ENCODE measurements around the gene STX11. TPM values are rescaled to one million over a fixed set of nuclear protein-coding genes. Genes with fewer than 3 reads are reported as not detected.

STX11 gene
- total RNA-seq, 1 experiment from 2014 or later, result 0.69 TPM

DNA sequence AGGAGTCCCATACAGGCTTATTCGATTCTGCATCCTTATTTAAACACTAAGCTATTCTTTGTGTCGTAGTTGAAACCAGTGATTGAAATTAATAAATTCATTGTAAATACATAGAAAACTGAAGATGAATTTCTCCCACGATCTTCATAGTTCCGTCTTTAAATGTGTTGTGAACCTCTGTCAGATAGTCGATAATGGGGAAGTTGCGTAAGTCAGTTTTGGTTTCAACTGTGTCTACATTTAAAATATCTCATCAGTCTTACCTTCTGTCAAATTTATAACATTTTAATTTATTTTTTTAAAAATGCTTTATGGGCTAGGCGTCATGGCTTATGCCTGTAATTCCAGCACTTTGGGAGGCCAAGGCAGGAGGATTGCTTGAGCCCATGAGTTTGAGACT is 12.7 kb downstream of the STX11 start:
- H2AFZ ChIP-seq (ENCODE audit: low read depth, low read length, poor library complexity, severe bottlenecking), result no peak overlapping the region
- no peaks in the 10 kb centered on the region for H3K9me2 ChIP-seq (ENCODE audit: insufficient read depth)
- no peak for DNase-seq (ENCODE audit: low read depth, low spot score)
- ATAC-seq, result no peak
- H3K9me3 ChIP-seq (ENCODE audit: control insufficient read depth in 1 of 2, insufficient read depth in 1 of 2, low read depth in 1 of 2, low read length in 2 of 2), result no peaks in the 10 kb centered on the region
- H3K36me3 ChIP-seq (ENCODE audit: control insufficient read depth in 1 of 2, insufficient read depth in 2 of 2, low read length in 2 of 2), result no peaks in the 10 kb centered on the region
- intact Hi-C loops (cut with micrococcal nuclease), result no loop called here
- BruUV-seq (replicated peaks), result no TSS peak
- H3K79me2 ChIP-seq (ENCODE audit: insufficient read depth, low read length), result no peaks in the 10 kb centered on the region
- H3K9ac ChIP-seq (ENCODE audit: low read length), result no peak overlapping the region
- H4K20me1 ChIP-seq (ENCODE audit: insufficient read depth), result no peaks in the 10 kb centered on the region
- H3K4me3 ChIP-seq (replicated peaks in 1 of 2; ENCODE audit: low read depth in 1 of 2, low read length in 2 of 2), result no peak overlapping the region
- ChIA-PET RAD21 (ENCODE audit: low non-redundant PET in 1 of 2, low total read pairs in 2 of 2, uncharacterized antibody in 2 of 2, unreplicated experiment in 2 of 2) (no interaction called here), POLR2A (no interaction called here), CTCF (no interaction called here)
- H3K27ac ChIP-seq (ENCODE audit: low read depth, low read length), result no peak overlapping the region
- no peaks in the 10 kb centered on the region for H3K27me3 ChIP-seq (ENCODE audit: insufficient read depth, low read length)
- peaks cover 2 to 11% of the 10 kb centered on the region in 2 experiments; a peak in 2 of 4 replicates for H3K4me1 ChIP-seq (ENCODE audit: control insufficient read depth in 1 of 2, insufficient read depth in 2 of 2, low read length in 2 of 2)
- no peak overlapping the region for H3K4me2 ChIP-seq (ENCODE audit: low read length)
- TF ChIP-seq FOSL1 (IDR thresholded peaks at IDR 0.05; ENCODE audit: low read depth) (no peak), CTCF (IDR thresholded peaks at IDR 0.05 in 2 of 3, conservative IDR thresholded peaks at IDR 0.05 in 1 of 3; ENCODE audit: borderline replicate concordance in 1 of 3, insufficient read depth in 1 of 3, low read depth in 2 of 3, low read length in 2 of 3) (no peak)

GRCh38 chr6:144165784-144166183 is 15.5 kb downstream of the STX11 start:
- ATAC-seq (no peak), DNase-seq (ENCODE audit: low read depth, low spot score) (no peak)
- Histone ChIP-seq H3K36me3 (ENCODE audit: control insufficient read depth in 1 of 2, insufficient read depth in 2 of 2, low read length in 2 of 2) (no peaks in the 10 kb centered on the region), H3K79me2 (ENCODE audit: insufficient read depth, low read length) (no peaks in the 10 kb centered on the region), H3K9me3 (ENCODE audit: control insufficient read depth in 1 of 2, insufficient read depth in 1 of 2, low read depth in 1 of 2, low read length in 2 of 2) (no peaks in the 10 kb centered on the region), H4K20me1 (ENCODE audit: insufficient read depth) (no peaks in the 10 kb centered on the region), H3K9ac (ENCODE audit: low read length) (no peak overlapping the region), H3K4me3 (replicated peaks in 1 of 2; ENCODE audit: low read depth in 1 of 2, low read length in 2 of 2) (no peak overlapping the region), H3K9me2 (ENCODE audit: insufficient read depth) (no peaks in the 10 kb centered on the region), H3K27me3 (ENCODE audit: insufficient read depth, low read length) (no peaks in the 10 kb centered on the region), H3K4me2 (ENCODE audit: low read length) (no peak overlapping the region), H3K27ac (ENCODE audit: low read depth, low read length) (no peak overlapping the region), H2AFZ (ENCODE audit: low read depth, low read length, poor library complexity, severe bottlenecking) (no peak overlapping the region), H3K4me1 (ENCODE audit: control insufficient read depth in 1 of 2, insufficient read depth in 2 of 2, low read length in 2 of 2) (no peaks in the 10 kb centered on the region)
- TF ChIP-seq YY1 (IDR thresholded peaks at IDR 0.05; ENCODE audit: extremely low read depth, insufficient replicate concordance, low read depth, low read length), result no peak
- TF ChIP-seq, protein P1, sequence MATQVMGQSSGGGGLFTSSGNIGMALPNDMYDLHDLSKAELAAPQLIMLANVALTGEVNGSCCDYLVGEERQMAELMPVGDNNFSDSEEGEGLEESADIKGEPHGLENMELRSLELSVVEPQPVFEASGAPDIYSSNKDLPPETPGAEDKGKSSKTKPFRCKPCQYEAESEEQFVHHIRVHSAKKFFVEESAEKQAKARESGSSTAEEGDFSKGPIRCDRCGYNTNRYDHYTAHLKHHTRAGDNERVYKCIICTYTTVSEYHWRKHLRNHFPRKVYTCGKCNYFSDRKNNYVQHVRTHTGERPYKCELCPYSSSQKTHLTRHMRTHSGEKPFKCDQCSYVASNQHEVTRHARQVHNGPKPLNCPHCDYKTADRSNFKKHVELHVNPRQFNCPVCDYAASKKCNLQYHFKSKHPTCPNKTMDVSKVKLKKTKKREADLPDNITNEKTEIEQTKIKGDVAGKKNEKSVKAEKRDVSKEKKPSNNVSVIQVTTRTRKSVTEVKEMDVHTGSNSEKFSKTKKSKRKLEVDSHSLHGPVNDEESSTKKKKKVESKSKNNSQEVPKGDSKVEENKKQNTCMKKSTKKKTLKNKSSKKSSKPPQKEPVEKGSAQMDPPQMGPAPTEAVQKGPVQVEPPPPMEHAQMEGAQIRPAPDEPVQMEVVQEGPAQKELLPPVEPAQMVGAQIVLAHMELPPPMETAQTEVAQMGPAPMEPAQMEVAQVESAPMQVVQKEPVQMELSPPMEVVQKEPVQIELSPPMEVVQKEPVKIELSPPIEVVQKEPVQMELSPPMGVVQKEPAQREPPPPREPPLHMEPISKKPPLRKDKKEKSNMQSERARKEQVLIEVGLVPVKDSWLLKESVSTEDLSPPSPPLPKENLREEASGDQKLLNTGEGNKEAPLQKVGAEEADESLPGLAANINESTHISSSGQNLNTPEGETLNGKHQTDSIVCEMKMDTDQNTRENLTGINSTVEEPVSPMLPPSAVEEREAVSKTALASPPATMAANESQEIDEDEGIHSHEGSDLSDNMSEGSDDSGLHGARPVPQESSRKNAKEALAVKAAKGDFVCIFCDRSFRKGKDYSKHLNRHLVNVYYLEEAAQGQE (IDR thresholded peaks at IDR 0.05; ENCODE audit: low read depth), result no peak
- no TSS peak for BruUV-seq (replicated peaks)
- intact Hi-C loops (cut with micrococcal nuclease), result no loop called here
- ChIA-PET CTCF (no interaction called here), POLR2A (no interaction called here), RAD21 (ENCODE audit: low non-redundant PET in 1 of 2, low total read pairs in 2 of 2, uncharacterized antibody in 2 of 2, unreplicated experiment in 2 of 2) (no interaction called here)
